OCI-LY3 (cell line): ENCODE data around the gene FLII.

Experiments used
- H2AFZ ChIP-seq: fragments of 200-600, 300-600 bp; shearing (Covaris generic); 2 replicates; pipeline ENCODE4 v1.6.0; 2014; ENCODE audit warnings: antibody characterized with exemption, low read depth, low read length
- H3K27ac ChIP-seq: fragments of 200-600, 300-600 bp; sonication (generic); 2 replicates; pipeline ENCODE4 v1.5.1; 2014; ENCODE audit warnings: mild to moderate bottlenecking, low read length, moderate library complexity, mixed read lengths
- H3K27me3 ChIP-seq: fragments of 200-600, 300-600 bp; sonication (generic); 2 replicates; pipeline ENCODE4 v1.6.1; 2014; ENCODE audit warnings: low read depth, low read length, mixed read lengths
- H3K36me3 ChIP-seq: fragments of 200-600, 300-600 bp; sonication (generic); replicated peaks from 2 replicates; pipeline ENCODE3; 2014; ENCODE audit warnings: low read depth, low read length, mixed read lengths
- H3K4me1 ChIP-seq: fragments of 300-600, 200-600 bp; sonication (generic); 2 replicates; pipeline ENCODE4 v1.6.1; 2014; ENCODE audit warnings: low read length, mixed read lengths
- H3K4me2 ChIP-seq: fragments of 200-600, 300-600 bp; sonication (generic); 2 replicates; pipeline ENCODE4 v1.6.1; 2014; ENCODE audit warnings: low read length, mixed read lengths
- H3K4me3 ChIP-seq: fragments of 300-600, 200-600 bp; sonication (generic); 2 replicates; pipeline ENCODE4 v1.5.1; 2014; ENCODE audit warnings: antibody characterized with exemption, mild to moderate bottlenecking, low read length, moderate library complexity
- H3K79me2 ChIP-seq: fragments of 300-600, 200-600 bp; shearing (Covaris generic); 2 replicates; pipeline ENCODE4 v1.6.1; 2014; ENCODE audit warnings: mild to moderate bottlenecking, low read length, mixed read lengths
- H3K9ac ChIP-seq: fragments of 300-600, 200-600 bp; shearing (Covaris generic); 2 replicates; pipeline ENCODE4 v1.6.0; 2014; ENCODE audit warnings: mild to moderate bottlenecking, low read length, moderate library complexity
- H3K9me3 ChIP-seq: fragments of 200-600, 300-600 bp; shearing (Covaris generic); 2 replicates; pipeline ENCODE4 v1.6.1; 2014; ENCODE audit warnings: low read length, mixed read lengths; ENCODE audit not compliant: insufficient read depth
- H4K20me1 ChIP-seq: fragments of 200-600, 300-600 bp; sonication (generic); 2 replicates; pipeline ENCODE4 v1.6.1; 2016; ENCODE audit warnings: low read length, mixed read lengths; ENCODE audit not compliant: insufficient read depth
- CTCF ChIP-seq: fragments of 200-600, 300-600 bp; sonication (generic); IDR thresholded peaks from 2 replicates; pipeline ENCODE4 v1.5.1; 2014; ENCODE audit warnings: antibody characterized with exemption, low read length, low read depth
- EZH2phosphoT487 ChIP-seq: fragments of 200-600 bp; shearing (Covaris generic); IDR thresholded peaks from 2 replicates; pipeline ENCODE4 v1.6.1; 2018; ENCODE audit warnings: antibody characterized with exemption, mixed run types, low read depth

FLII gene

DNA sequence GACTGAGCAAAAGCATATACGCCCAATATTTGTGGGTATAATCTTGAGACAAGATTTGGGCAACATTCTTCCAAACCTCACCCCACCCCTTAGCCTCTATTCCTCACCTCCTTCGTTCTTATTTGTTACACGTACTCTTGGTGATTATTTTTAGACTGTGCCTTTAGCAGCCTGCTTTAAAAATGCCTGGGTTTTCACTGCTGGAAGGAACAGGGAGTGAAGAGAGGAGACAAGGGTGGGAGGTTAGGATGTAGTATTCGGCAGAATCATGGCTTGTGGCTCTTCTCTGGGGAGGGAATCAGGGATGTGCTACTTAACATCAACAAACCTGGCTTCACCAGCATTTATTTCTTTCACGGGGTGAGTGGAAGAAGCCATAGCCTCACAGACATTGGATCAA is 63.3 kb downstream of the FLII start:
- Histone ChIP-seq H3K4me2 (no peak overlapping the region), H3K27ac (no peak overlapping the region), H3K79me2 (peaks cover 45% of the 10 kb centered on the region), H4K20me1 (0 out of 2 replicates have a peak, but pooled peaks cover 4% of the 10 kb centered on the region), H3K4me1 (no peaks in the 10 kb centered on the region), H3K9me3 (no peaks in the 10 kb centered on the region), H3K27me3 (no peaks in the 10 kb centered on the region), H3K36me3 (no peaks in the 10 kb centered on the region), H3K4me3 (no peak overlapping the region), H3K9ac (no peak overlapping the region), H2AFZ (no peak overlapping the region)
- TF ChIP-seq CTCF (no peak), EZH2phosphoT487 (no peak)
